Stimulated activated CD4-positive, alpha-beta T cell treated with anti-CD3 and anti-CD28 coated beads, TNF-alpha, amount 100 ng/mL, for 48 hours (primary cell): ENCODE results near the gene TAF1.
"Not testable (repeated sequence)": the region's sequence is repeated elsewhere in the genome, so short reads cannot be mapped to it uniquely, and the experiment has no call there.

Experiments used
- DNase-seq, 3 donors: peaks; one replicate each; pipeline ENCODE4 v3.0.0-alpha.2; 2020; ENCODE audit warnings: low read depth in 3 of 3

TAF1 gene

GRCh38 chrX:71365875-71366673 lies at the start of gene TAF1:
TSS of gene TAF1 (plus strand) at chrX:71366357. CDS start at chrX:71366375, 18 bp downstream.
- peak; percentile 73 to 85 (median 76) for DNase-seq

GRCh38 chrX:71316959-71317358 lies 49.2 kb upstream of the TAF1 start:
- not testable (repeated sequence) for DNase-seq

- DNase-seq: no peak
Observed at GRCh38 chrX:71320126-71320525, 46.0 kb upstream of the TAF1 start.

GRCh38 chrX:71321731-71322130 lies 44.4 kb upstream of the TAF1 start:
- DNase-seq: no peak

GRCh38 chrX:71324452-71324851 lies 41.7 kb upstream of the TAF1 start:
- DNase-seq: not testable (repeated sequence)

GRCh38 chrX:71326394-71326793 lies 39.8 kb upstream of the TAF1 start:
- DNase-seq: no peak

- DNase-seq: not testable (repeated sequence)
Observed at GRCh38 chrX:71349151-71349665, 16.9 kb upstream of the TAF1 start.

GRCh38 chrX:71349867-71350266 lies 16.3 kb upstream of the TAF1 start:
- not testable (repeated sequence) for DNase-seq

GRCh38 chrX:71352439-71352838 lies 13.7 kb upstream of the TAF1 start:
- not testable (repeated sequence) for DNase-seq

GRCh38 chrX:71364221-71364620 lies 1.9 kb upstream of the TAF1 start:
- DNase-seq: no peak

GRCh38 chrX:71365356-71365874 lies 742 bp upstream of the TAF1 start:
- no peak for DNase-seq

- DNase-seq: no peak
Observed at GRCh38 chrX:71366674-71367256, 608 bp downstream of the TAF1 start.

GRCh38 chrX:71367396-71367795 lies 1.2 kb downstream of the TAF1 start:
- DNase-seq: no peak

- no peak for DNase-seq
Observed at GRCh38 chrX:71372388-71372787, 6.2 kb downstream of the TAF1 start.

- DNase-seq: no peak
Observed at GRCh38 chrX:71378732-71379131, 12.6 kb downstream of the TAF1 start.

GRCh38 chrX:71391725-71392124 lies 25.6 kb downstream of the TAF1 start:
- not testable (repeated sequence) for DNase-seq

- DNase-seq: no peak
Observed at GRCh38 chrX:71393919-71394318, 27.8 kb downstream of the TAF1 start.

- no peak for DNase-seq
Observed at GRCh38 chrX:71396576-71396975, 30.4 kb downstream of the TAF1 start.

- DNase-seq: no peak
Observed at GRCh38 chrX:71400710-71401109, 34.6 kb downstream of the TAF1 start.

GRCh38 chrX:71416260-71416659 lies 50.1 kb downstream of the TAF1 start:
- not testable (repeated sequence) for DNase-seq

GRCh38 chrX:71420686-71421085 lies 54.5 kb downstream of the TAF1 start:
- DNase-seq: no peak

- DNase-seq: no peak
Observed at GRCh38 chrX:71432733-71433132, 66.6 kb downstream of the TAF1 start.

- no peak for DNase-seq
Observed at GRCh38 chrX:71438750-71439149, 72.6 kb downstream of the TAF1 start.
